Adrenal gland (tissue), 12 donors: ENCODE measurements around the gene HOXC9. TPM values are rescaled to one million over a fixed set of nuclear protein-coding genes. Genes with fewer than 3 reads are reported as not detected.

Experiments used
- DNase-seq, 7 donors: peaks; one replicate each; pipeline ENCODE4 v3.0.0-alpha.2; 2019 to 2020
- H3K27ac ChIP-seq, 5 donors: fragments of 200-600 bp; sonication (generic) in 4 of 5; 1 replicate in 3 of 5; 2 replicates in 2 of 5; pipeline versions ENCODE4 v1.5.1 to v1.8.0; 2016 to 2020; ENCODE audit warnings: mild to moderate bottlenecking in 1 of 5
- H3K27me3 ChIP-seq: fragments of 200-600 bp; 2 replicates; pipeline ENCODE4 v1.8.0; 2021
- H3K36me3 ChIP-seq, 2 donors: fragments of 200-600 bp; replicated peaks in 1 of 2; 1 replicate in 1 of 2; 2 replicates in 1 of 2; pipeline versions ENCODE4 v1.5.1 to v1.8.0; 2018 to 2022
- H3K4me1 ChIP-seq, 2 donors: fragments of 200-600 bp; replicated peaks in 1 of 2; 1 replicate in 1 of 2; 2 replicates in 1 of 2; pipeline versions ENCODE4 v1.5.1 to v1.8.0; 2018 to 2021
- H3K4me3 ChIP-seq, 4 donors: fragments of 200-600 bp; sonication (generic) in 3 of 4; one replicate each; pipeline ENCODE4 v1.5.1; 2016 to 2018
- H3K9me3 ChIP-seq, 3 donors: fragments of 200-600 bp; sonication (generic) in 1 of 3; replicated peaks in 1 of 3; 1 replicate in 2 of 3; 2 replicates in 1 of 3; pipeline versions ENCODE4 v1.5.1 to v1.8.0; 2016 to 2021
- CTCF ChIP-seq, 6 experiments: fragments of 450-650 bp in 4 of 6; fragments of 200-600 bp in 2 of 6; sonication (generic) in 1 of 6; IDR thresholded peaks; 1 replicate in 5 of 6; 2 replicates in 1 of 6; pipeline versions ENCODE4 v1.5.1 to v1.8.0; 2016 to 2021; ENCODE audit warnings: antibody characterized with exemption in 6 of 6, mild to moderate bottlenecking in 2 of 6, moderate library complexity in 1 of 6
- POLR2A ChIP-seq, 2 donors: fragments of 450-650 bp; IDR thresholded peaks; one replicate each; pipeline ENCODE4 v1.6.1; 2017; ENCODE audit warnings: antibody characterized with exemption in 2 of 2, mild to moderate bottlenecking in 2 of 2, moderate library complexity in 1 of 2
- WGBS, 4 donors: extraction: QIAGEN DNeasy Blood & Tissue Kit in 2 of 4; methylation state at CpG; one replicate each; pipeline versions ENCODE4 v1.1.5 to v1.1.7; 2013 to 2017; 5-methylcytosine and 5-hydroxymethylcytosine counted together
- intact Hi-C, 2 donors: fragments of 100-400 bp; cut with DNase I; formaldehyde crosslinking; loops; one replicate each; pipeline versions ENCODE4 v1.14.1 to v1.15.0; 2022 to 2023
- polyA plus RNA-seq, 3 donors: library from polyadenylated mRNA; stranded (reverse); fragments of 200-250 nt in 2 of 3; fragments of 350-450 nt in 1 of 3; fragmentation: Illumina TruSeq in 1 of 3; extraction: RNeasy Lipid Tissue Mini Kit (QIAGEN cat#74804) in 1 of 3; gene quantifications; one replicate each; pipeline ENCODE4 v1.2.3, GENCODE V29; 2013 to 2014
- total RNA-seq, 9 donors: library from RNA; depleted of rRNA in 4 of 9; stranded (reverse); fragments of >200 nt in 4 of 9; fragments of 120-200 nt in 1 of 9; fragmentation: NEBNext Ultra II Directional in 1 of 9; extraction: Animal tissue kit (Norgen Biotek cat#: 25700) in 1 of 9; gene quantifications; one replicate each; pipeline versions ENCODE4 v1.1.0 to v1.2.4, GENCODE V29; 2013 to 2023
- donor health status: healthy with polysubstance abuse.
- donor health status: Bipolar disorder and iron deficiency.
- donor health status: DM: yes; HTN: yes; CAD: no.
- donor health status: DM: no; HTN: no; CAD: no.
- donor health status: DM: no; HTN: no; CAD: no.
- donor health status: DM: yes; HTN: yes; CAD: no.

HOXC9 gene
- total and polyA plus RNA-seq, 12 donors, result 1.2 to 12.1 (median 3.0) TPM; not detected in 1

- H3K27ac ChIP-seq, result no peak overlapping the region
- no peak overlapping the region for H3K4me3 ChIP-seq
- DNase-seq, result no peak
- peaks cover 89% of the 10 kb centered on the region for H3K27me3 ChIP-seq
- no peaks in the 10 kb centered on the region for H3K9me3 ChIP-seq
- 13 to 20% (median 15%) methylated on average over 8 to 9 of the region's 9 CpGs for WGBS, 4 donors
- intact Hi-C loops, result no loop called here
- H3K4me1 ChIP-seq, result peaks cover 9 to 19% of the 10 kb centered on the region in 2 donors
- H3K36me3 ChIP-seq, result no peaks in the 10 kb centered on the region
- TF ChIP-seq CTCF (IDR thresholded peaks at IDR 0.05) (no peak), POLR2A (IDR thresholded peaks at IDR 0.05) (no peak)
Measured at GRCh38 chr12:53976823-53977595, 23.0 kb upstream of the HOXC9 start.

GRCh38 chr12:53977596-53978445 is 22.1 kb upstream of the HOXC9 start:
- Histone ChIP-seq H3K27me3 (peaks cover 91% of the 10 kb centered on the region), H3K4me1 (peaks cover 9 to 19% of the 10 kb centered on the region in 2 donors), H3K9me3 (no peaks in the 10 kb centered on the region), H3K4me3 (no peak overlapping the region), H3K27ac (no peak overlapping the region), H3K36me3 (no peaks in the 10 kb centered on the region)
- TF ChIP-seq CTCF (IDR thresholded peaks at IDR 0.05), result no peak
- no peak for TF ChIP-seq POLR2A (IDR thresholded peaks at IDR 0.05)
- intact Hi-C loops, result no loop called here
- 7 to 10% (median 8%) methylated on average over 11 of the region's 11 CpGs for WGBS, 4 donors
- no peak for DNase-seq

- Histone ChIP-seq H3K27me3 (peaks cover 91% of the 10 kb centered on the region), H3K9me3 (no peaks in the 10 kb centered on the region), H3K36me3 (no peaks in the 10 kb centered on the region), H3K4me1 (peaks cover 6 to 13% of the 10 kb centered on the region in 2 donors), H3K4me3 (no peak overlapping the region), H3K27ac (no peak overlapping the region)
- WGBS, 4 donors, result 21 to 30% (median 24%) methylated on average over 14 to 15 of the region's 15 CpGs
- intact Hi-C loops, result no loop called here
- no peak for DNase-seq
- TF ChIP-seq POLR2A (IDR thresholded peaks at IDR 0.05) (no peak), CTCF (IDR thresholded peaks at IDR 0.05) (no peak)
Measured at GRCh38 chr12:53978477-53979356, 21.2 kb upstream of the HOXC9 start.
